Measurements from ENCODE around the gene FAM200B.

FAM200B gene

DNA sequence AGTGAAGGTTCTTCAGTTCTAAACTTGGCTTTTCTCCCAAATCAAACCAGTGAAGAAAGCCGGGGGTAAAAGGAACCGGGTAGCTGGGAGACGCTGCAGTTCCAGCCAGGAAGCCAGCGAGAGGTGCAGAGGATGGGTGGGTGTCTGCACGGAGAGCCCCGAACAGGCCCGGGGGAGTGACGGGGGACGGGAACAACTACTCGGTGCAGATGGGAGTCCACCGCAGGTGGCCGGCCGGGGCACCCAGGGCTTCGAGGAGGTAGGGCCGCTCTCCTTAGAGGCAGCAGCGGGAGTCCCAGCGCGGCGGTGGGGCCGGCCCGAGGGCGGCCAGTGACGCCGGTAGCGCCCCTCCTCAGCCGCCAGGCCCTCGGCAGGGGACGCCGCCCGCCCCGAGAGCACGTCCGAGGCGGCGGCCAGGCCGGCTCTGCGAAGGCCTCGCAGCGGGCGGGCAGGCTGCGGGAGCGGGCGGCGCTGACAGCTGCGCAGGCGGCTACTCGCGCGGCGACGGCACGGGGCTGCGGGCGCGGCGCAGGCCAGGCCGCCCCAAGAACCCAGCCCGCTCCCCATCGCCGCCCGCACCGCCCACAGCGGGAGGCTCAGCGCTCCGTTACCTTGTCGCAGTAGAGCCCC, 26.9 kb upstream of the FAM200B start:
- H3K9me3 ChIP-seq (ENCODE audit: control insufficient read depth, insufficient read depth, low read depth, low read length) = no peaks in the 10 kb centered on the region
- no peaks in the 10 kb centered on the region for H3K27me3 ChIP-seq (ENCODE audit: control insufficient read depth, insufficient read depth, low read length)
- H3K4me3 ChIP-seq (ENCODE audit: low read depth, low read length) = peak overlapping the region; percentile 94
- peaks cover 8% of the 10 kb centered on the region for H3K36me3 ChIP-seq (ENCODE audit: control insufficient read depth, insufficient read depth, low read length)
- H3K27ac ChIP-seq (ENCODE audit: low read depth, low read length) = peak overlapping the region; percentile 63; the same call in 1 of the 2 replicates
- H3K9ac ChIP-seq (ENCODE audit: low read length) = peak overlapping the region; percentile 91
- peaks cover 30% of the 10 kb centered on the region for H3K4me1 ChIP-seq (ENCODE audit: control insufficient read depth, insufficient read depth, low read length)

DNA sequence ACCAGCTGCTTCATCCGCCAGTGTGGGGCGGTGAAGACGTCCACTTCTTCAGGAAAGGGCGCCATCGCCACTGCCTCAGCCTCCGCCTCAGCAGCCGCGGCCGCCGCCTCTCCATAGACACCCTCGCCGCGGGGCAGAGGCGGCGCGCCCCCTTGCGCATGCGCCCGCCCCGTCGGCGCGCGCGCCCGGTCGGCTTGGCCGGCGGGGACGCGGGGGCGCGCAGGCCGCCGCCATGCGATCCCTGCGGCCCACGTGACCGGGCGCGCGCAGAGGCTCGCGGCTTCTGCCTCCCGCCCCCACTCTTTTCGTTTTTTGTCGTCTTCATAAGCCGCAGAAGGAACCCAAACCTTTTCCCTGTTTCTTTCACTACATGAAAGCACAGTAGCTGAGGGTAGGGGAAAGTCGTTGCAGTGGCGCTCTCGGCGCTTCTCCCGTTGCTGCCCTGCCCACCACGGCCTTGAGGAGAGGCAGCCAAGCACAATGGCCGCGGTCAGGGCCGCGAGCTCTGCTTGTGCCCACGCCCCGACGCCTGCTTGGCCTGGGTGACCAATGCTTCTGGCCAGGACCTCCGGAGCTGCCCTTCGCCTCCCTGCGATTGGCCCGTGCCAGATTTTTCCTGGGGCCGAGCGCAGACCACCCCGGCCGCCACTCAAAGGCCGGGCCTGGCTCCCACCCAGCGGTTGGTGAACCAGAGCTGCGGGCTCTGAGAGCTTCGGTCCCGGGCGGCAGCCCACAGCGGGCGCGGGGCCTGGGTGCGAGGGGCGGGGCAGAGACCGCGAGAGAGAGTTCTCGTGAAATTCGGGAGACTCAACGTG, 26.2 kb upstream of the FAM200B start, which contains the start of gene FBXL5:
TSS of gene FBXL5 (minus strand) at position 135 of the 815 bp plus-strand sequence. CDS start at position 65, 70 bp downstream.
- H3K27ac ChIP-seq (ENCODE audit: low read depth, low read length) = peak within 1 kb of the TSS; percentile 100
- H3K4me1 ChIP-seq (ENCODE audit: control insufficient read depth, insufficient read depth, low read length) = peaks cover 26% of the 10 kb centered on the region
- H3K27me3 ChIP-seq (ENCODE audit: control insufficient read depth, insufficient read depth, low read length) = no peaks in the 10 kb centered on the region

DNA sequence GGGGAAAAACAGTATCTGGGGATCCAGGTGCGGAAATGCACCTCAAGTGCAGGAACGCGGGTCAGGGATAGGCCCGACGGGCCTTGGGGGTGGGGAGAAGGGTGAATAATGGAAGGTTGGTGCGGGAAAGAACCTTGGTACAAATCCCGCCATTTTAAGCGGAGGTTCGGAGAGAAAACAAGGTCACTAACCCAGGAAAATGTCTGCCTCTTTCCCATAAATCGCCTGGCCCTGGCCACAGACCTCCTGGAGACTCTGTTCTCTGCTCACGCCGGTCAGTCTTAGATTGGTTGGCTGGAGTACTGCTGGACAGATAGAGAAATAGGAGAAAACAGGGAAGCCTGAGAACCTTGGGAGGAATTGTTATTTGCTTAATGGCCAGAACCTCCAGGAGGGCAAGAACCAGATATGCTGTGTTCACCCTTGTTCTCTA, 25.6 kb upstream of the FAM200B start:
- Histone ChIP-seq H3K9me3 (ENCODE audit: control insufficient read depth, insufficient read depth, low read depth, low read length) (no peaks in the 10 kb centered on the region), H3K9ac (ENCODE audit: low read length) (peak overlapping the region; percentile 99), H3K27me3 (ENCODE audit: control insufficient read depth, insufficient read depth, low read length) (no peaks in the 10 kb centered on the region), H3K27ac (ENCODE audit: low read depth, low read length) (peak overlapping the region; percentile 100), H3K4me1 (ENCODE audit: control insufficient read depth, insufficient read depth, low read length) (peaks cover 26% of the 10 kb centered on the region), H3K36me3 (ENCODE audit: control insufficient read depth, insufficient read depth, low read length) (peaks cover 8% of the 10 kb centered on the region), H3K4me3 (ENCODE audit: low read depth, low read length) (peak overlapping the region; percentile 94)

More for the DNA sequence above, 26.2 kb upstream of the FAM200B start, which contains the start of gene FBXL5:
- Histone ChIP-seq H3K4me3 (ENCODE audit: low read depth, low read length) (peak within 1 kb of the TSS; percentile 94), H3K9me3 (ENCODE audit: control insufficient read depth, insufficient read depth, low read depth, low read length) (no peaks in the 10 kb centered on the region), H3K36me3 (ENCODE audit: control insufficient read depth, insufficient read depth, low read length) (peaks cover 8% of the 10 kb centered on the region), H3K9ac (ENCODE audit: low read length) (peak within 1 kb of the TSS; percentile 99)

DNA sequence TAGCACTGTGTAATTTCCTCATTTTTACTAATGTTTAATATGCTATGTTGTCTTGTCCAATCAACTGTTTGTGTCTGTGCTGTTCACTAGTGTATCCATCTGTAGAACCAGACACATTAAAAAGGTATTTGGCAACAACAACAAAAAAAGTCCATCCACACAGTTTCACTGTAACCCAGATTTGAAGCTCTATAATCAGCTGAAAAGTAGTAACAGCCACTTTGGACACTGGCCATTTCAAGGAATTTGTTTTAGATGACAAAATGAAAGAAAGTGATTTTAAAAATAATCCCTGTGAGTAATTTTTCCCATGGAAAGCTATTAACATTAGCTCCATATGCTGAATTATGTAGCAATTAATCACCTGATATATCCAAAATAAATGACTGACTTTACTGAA, 24.3 kb upstream of the FAM200B start:
- Histone ChIP-seq H3K4me1 (ENCODE audit: control insufficient read depth, insufficient read depth, low read length) (peaks cover 26% of the 10 kb centered on the region), H3K9me3 (ENCODE audit: control insufficient read depth, insufficient read depth, low read depth, low read length) (no peaks in the 10 kb centered on the region), H3K36me3 (ENCODE audit: control insufficient read depth, insufficient read depth, low read length) (peaks cover 12% of the 10 kb centered on the region), H3K4me3 (ENCODE audit: low read depth, low read length) (no peak overlapping the region), H3K27ac (ENCODE audit: low read depth, low read length) (no peak overlapping the region), H3K27me3 (ENCODE audit: control insufficient read depth, insufficient read depth, low read length) (no peaks in the 10 kb centered on the region), H3K9ac (ENCODE audit: low read length) (no peak overlapping the region)

DNA sequence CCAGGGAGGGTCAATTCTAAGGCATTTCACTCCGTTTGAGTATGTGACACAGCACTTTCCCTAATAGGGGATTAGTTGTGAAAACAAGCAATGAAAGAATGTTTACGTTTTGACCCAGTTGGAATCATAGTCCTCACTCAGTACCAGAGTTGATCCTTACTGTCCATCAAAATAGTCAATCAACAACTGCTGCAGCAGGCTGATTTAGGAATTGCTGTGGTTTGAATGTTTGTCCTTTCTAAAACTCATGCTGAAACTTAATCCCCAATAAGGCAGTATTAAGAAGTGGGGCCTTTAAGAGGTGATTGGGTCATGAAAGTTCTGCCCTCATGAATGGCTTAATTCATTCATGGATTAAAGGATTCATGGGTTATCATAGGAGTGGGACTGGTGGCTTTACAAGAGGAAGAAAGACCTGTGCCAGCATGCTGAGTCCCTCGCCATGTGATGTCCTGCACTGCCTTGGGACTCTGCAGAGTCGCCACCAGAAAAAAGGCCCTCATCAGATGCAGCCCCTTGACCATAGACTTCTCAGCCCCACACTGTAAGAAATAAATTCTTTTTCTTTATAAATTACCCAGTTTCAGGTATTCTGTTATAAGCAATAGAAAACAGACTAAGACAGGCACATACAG, 23.4 kb upstream of the FAM200B start:
- no peak overlapping the region for H3K27ac ChIP-seq (ENCODE audit: low read depth, low read length)
- H3K27me3 ChIP-seq (ENCODE audit: control insufficient read depth, insufficient read depth, low read length) = no peaks in the 10 kb centered on the region
- peaks cover 18% of the 10 kb centered on the region for H3K4me1 ChIP-seq (ENCODE audit: control insufficient read depth, insufficient read depth, low read length)
- no peaks in the 10 kb centered on the region for H3K9me3 ChIP-seq (ENCODE audit: control insufficient read depth, insufficient read depth, low read depth, low read length)
- H3K36me3 ChIP-seq (ENCODE audit: control insufficient read depth, insufficient read depth, low read length) = peaks cover 12% of the 10 kb centered on the region
- H3K9ac ChIP-seq (ENCODE audit: low read length) = no peak overlapping the region
- H3K4me3 ChIP-seq (ENCODE audit: low read depth, low read length) = no peak overlapping the region

DNA sequence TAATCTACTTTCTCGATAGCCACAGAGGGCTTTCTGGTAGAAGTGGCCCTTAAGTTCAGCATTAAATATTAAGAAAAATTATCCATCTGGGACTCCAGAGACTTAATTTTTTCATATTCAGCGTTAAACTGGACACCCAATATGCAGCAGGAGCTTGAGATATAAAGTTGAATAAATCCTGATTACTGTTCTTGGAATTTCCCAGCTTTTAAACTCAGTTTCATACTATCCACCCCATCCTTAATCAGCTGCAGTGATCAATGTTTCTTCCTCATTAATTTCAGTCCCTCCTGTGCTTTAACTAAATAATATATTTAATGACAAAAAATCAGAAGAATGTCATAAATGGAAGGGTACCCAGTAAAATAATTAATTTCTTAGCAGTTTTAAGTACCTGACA, 22.8 kb upstream of the FAM200B start:
- no peak overlapping the region for H3K27ac ChIP-seq (ENCODE audit: low read depth, low read length)
- no peaks in the 10 kb centered on the region for H3K27me3 ChIP-seq (ENCODE audit: control insufficient read depth, insufficient read depth, low read length)
- H3K9ac ChIP-seq (ENCODE audit: low read length) = no peak overlapping the region
- no peaks in the 10 kb centered on the region for H3K9me3 ChIP-seq (ENCODE audit: control insufficient read depth, insufficient read depth, low read depth, low read length)
- no peak overlapping the region for H3K4me3 ChIP-seq (ENCODE audit: low read depth, low read length)
- peaks cover 12% of the 10 kb centered on the region for H3K36me3 ChIP-seq (ENCODE audit: control insufficient read depth, insufficient read depth, low read length)
- H3K4me1 ChIP-seq (ENCODE audit: control insufficient read depth, insufficient read depth, low read length) = peaks cover 13% of the 10 kb centered on the region

DNA sequence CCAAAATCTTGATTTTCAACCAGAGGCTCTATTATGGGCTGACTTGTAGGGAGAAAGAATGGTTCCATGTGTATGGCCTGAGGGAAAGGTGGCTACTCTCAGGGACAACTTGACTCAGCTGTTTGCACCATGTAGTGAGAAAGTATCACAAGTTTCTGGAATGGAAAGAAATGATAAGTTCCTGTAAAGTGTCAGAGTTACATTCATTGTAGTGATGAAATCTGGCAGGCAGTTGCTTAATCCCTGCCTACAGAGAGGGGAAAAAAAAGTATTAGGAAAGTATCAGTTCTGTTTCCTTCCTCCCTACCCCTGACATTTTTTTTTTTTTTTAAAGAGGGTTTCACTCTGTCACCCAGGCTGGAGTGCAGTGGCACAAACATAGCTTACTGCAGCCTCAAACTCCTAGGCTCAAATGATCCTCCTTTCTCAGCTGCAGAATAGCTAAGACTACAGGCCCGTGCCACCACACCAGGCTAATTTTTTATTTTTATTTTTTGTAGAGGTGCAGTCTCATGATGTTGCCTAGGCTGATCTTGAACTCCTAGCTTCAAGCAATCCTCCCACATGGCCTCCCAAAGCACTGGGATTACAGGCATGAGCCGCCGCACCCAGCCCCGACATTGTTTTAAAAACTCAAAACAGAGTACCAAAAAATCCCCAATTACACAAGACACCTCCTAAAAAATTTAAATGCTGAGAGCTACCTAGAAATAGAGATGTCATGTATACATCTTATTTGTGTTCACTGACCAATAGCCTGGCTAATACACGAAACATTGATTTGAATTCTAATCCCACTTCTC, 21.7 kb upstream of the FAM200B start:
- Histone ChIP-seq H3K9me3 (ENCODE audit: control insufficient read depth, insufficient read depth, low read depth, low read length) (no peaks in the 10 kb centered on the region), H3K27ac (ENCODE audit: low read depth, low read length) (no peak overlapping the region), H3K9ac (ENCODE audit: low read length) (no peak overlapping the region), H3K4me3 (ENCODE audit: low read depth, low read length) (no peak overlapping the region), H3K4me1 (ENCODE audit: control insufficient read depth, insufficient read depth, low read length) (peaks cover 12% of the 10 kb centered on the region), H3K27me3 (ENCODE audit: control insufficient read depth, insufficient read depth, low read length) (no peaks in the 10 kb centered on the region), H3K36me3 (ENCODE audit: control insufficient read depth, insufficient read depth, low read length) (peaks cover 12% of the 10 kb centered on the region)

DNA sequence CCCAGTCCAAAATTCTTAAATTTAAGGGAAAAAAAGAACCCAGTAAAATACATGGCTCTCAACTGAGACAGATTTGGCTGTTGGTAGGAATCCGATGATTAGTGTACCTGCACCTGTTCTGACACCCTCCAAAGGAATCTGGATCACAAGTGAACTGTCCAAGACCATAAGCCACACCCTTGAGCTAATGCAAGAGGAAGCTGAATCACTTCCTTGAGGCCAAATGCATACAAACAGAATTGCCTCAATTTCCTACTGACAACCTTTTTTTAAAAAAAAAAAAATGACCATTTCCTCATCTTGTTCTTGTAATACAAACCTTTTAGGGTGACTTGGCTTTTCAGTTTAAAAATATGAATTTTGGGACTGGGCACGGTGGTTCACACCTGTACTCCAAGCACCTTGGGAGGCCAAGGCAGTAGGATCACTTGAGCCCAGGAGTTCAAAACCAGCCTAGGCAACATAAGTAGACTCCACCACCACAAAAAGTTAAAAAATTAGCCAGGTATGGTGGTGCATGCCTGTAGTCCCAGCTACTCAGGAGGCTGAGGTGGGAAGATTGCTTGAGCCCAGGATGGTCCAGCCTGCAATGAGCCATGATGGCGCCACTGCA, 15.8 kb upstream of the FAM200B start:
- Histone ChIP-seq H3K9me3 (ENCODE audit: control insufficient read depth, insufficient read depth, low read depth, low read length) (no peaks in the 10 kb centered on the region), H3K9ac (ENCODE audit: low read length) (no peak overlapping the region), H3K36me3 (ENCODE audit: control insufficient read depth, insufficient read depth, low read length) (peaks cover 30% of the 10 kb centered on the region), H3K27ac (ENCODE audit: low read depth, low read length) (no peak overlapping the region), H3K4me3 (ENCODE audit: low read depth, low read length) (no peak overlapping the region), H3K4me1 (ENCODE audit: control insufficient read depth, insufficient read depth, low read length) (no peaks in the 10 kb centered on the region), H3K27me3 (ENCODE audit: control insufficient read depth, insufficient read depth, low read length) (no peaks in the 10 kb centered on the region)

DNA sequence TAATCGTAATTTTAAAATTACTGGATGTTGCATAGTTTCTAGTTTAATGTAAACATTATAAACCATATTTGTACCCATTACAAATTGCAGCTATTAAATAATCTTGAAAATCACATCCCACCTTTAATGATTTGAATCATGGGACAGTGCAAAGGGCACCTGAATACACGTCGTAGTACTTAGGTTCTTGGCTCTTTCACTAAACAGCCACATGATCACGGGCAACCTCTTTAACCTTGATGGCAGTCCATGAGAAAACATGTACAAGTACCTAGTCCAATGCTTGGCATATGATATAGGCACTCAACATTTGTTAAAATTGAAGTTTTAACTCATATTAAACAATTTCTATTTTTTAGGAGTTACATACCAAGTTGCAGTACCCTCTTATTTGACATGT, 14.6 kb upstream of the FAM200B start:
- Histone ChIP-seq H3K4me3 (ENCODE audit: low read depth, low read length) (no peak overlapping the region), H3K9ac (ENCODE audit: low read length) (no peak overlapping the region), H3K27ac (ENCODE audit: low read depth, low read length) (no peak overlapping the region), H3K27me3 (ENCODE audit: control insufficient read depth, insufficient read depth, low read length) (no peaks in the 10 kb centered on the region), H3K4me1 (ENCODE audit: control insufficient read depth, insufficient read depth, low read length) (no peaks in the 10 kb centered on the region), H3K36me3 (ENCODE audit: control insufficient read depth, insufficient read depth, low read length) (peaks cover 33% of the 10 kb centered on the region), H3K9me3 (ENCODE audit: control insufficient read depth, insufficient read depth, low read depth, low read length) (no peaks in the 10 kb centered on the region)

Measured in HUES6 (cell line).